Esophagus muscularis mucosa (tissue), 4 donors: Measurements from ENCODE around the gene SLC30A2.

Experiments
- CTCF ChIP-seq, 3 experiments: fragments of 200-600 bp in 2 of 3; fragments of 450-650 bp in 1 of 3; sonication (generic) in 2 of 3; IDR thresholded peaks; one replicate each; pipeline ENCODE4 v1.5.1; 2017 to 2019; ENCODE audit warnings: antibody characterized with exemption in 3 of 3, mild to moderate bottlenecking in 2 of 3, moderate library complexity in 1 of 3
- EP300 ChIP-seq: sonication (generic); formaldehyde crosslinking; IDR thresholded peaks from one replicate; pipeline ENCODE4 v1.6.1; 2017; ENCODE audit warnings: antibody characterized with exemption
- POLR2A ChIP-seq: fragments of 450-650 bp; IDR thresholded peaks from one replicate; pipeline ENCODE4 v1.6.1; 2017; ENCODE audit warnings: antibody characterized with exemption, moderate library complexity, mild to moderate bottlenecking, low read depth
- POLR2AphosphoS5 ChIP-seq, 2 donors: sonication (generic); formaldehyde crosslinking; IDR thresholded peaks; one replicate each; pipeline ENCODE4 v1.6.1; 2017; ENCODE audit warnings: antibody characterized with exemption in 2 of 2

DNA sequence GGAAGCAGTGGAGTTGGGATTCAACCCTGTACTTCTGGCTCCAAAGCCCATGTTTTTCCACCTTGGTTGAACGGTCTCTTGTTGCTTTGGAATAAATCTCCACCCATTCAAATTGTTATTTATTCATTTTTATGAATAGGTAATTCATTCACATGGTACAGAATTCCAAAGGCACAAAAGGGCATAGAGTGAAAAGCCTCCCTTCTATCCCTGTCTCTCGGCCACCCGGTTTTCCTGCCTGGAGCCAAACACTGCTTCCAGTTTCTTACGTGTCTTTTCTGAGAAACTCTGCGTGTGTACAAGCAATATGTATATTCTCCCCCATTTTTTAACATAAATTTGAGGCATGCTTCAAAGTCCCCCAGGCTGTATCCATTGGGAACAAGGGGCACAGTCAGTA, 20.4 kb downstream of the SLC30A2 start:
- TF ChIP-seq CTCF (IDR thresholded peaks at IDR 0.05), result no peak
- no peak for TF ChIP-seq POLR2A
- TF ChIP-seq EP300, result no peak
- no peak for TF ChIP-seq POLR2AphosphoS5 (IDR thresholded peaks at IDR 0.05)
